Esophagus muscularis mucosa (tissue), 4 donors: ENCODE measurements around the gene MAEA. TPM values are rescaled to one million over a fixed set of nuclear protein-coding genes. Genes with fewer than 3 reads are reported as not detected.

Source experiments
- DNase-seq: peaks from one replicate; pipeline ENCODE4 v3.0.0-alpha.2; 2017; ENCODE audit errors: extremely low spot score
- H3K27ac ChIP-seq, 4 donors: fragments of 200-600 bp; sonication (generic); replicated peaks in 1 of 4; 1 replicate in 3 of 4; 2 replicates in 1 of 4; pipeline ENCODE4 v1.5.1; 2016 to 2019; ENCODE audit warnings: mild to moderate bottlenecking in 1 of 4
- H3K27me3 ChIP-seq, 4 donors: fragments of 200-600 bp; sonication (generic); one replicate each; pipeline versions ENCODE4 v1.5.1 to v1.6.0; 2016 to 2019
- H3K36me3 ChIP-seq, 4 donors: fragments of 200-600 bp; sonication (generic); one replicate each; pipeline ENCODE4 v1.5.1; 2016 to 2019
- H3K4me1 ChIP-seq, 4 donors: fragments of 200-600 bp; sonication (generic); one replicate each; pipeline ENCODE4 v1.5.1; 2016 to 2019
- H3K4me3 ChIP-seq, 4 donors: fragments of 200-600 bp; sonication (generic); 1 replicate in 2 of 4; 2 replicates in 2 of 4; pipeline ENCODE4 v1.5.1; 2016 to 2019; ENCODE audit warnings: mild to moderate bottlenecking in 4 of 4, moderate library complexity in 1 of 4
- H3K9me3 ChIP-seq, 4 donors: fragments of 200-600 bp; sonication (generic); 1 replicate in 3 of 4; 2 replicates in 1 of 4; pipeline ENCODE4 v1.5.1; 2016 to 2019
- EP300 ChIP-seq: sonication (generic); formaldehyde crosslinking; IDR thresholded peaks from one replicate; pipeline ENCODE4 v1.6.1; 2017; ENCODE audit warnings: antibody characterized with exemption
- POLR2A ChIP-seq: fragments of 450-650 bp; IDR thresholded peaks from one replicate; pipeline ENCODE4 v1.6.1; 2017; ENCODE audit warnings: antibody characterized with exemption, moderate library complexity, mild to moderate bottlenecking, low read depth
- POLR2AphosphoS5 ChIP-seq, 2 donors: sonication (generic); formaldehyde crosslinking; IDR thresholded peaks; one replicate each; pipeline ENCODE4 v1.6.1; 2017; ENCODE audit warnings: antibody characterized with exemption in 2 of 2
- WGBS: methylation state at CpG from one replicate; pipeline ENCODE4 v1.1.5; 2018; 5-methylcytosine and 5-hydroxymethylcytosine counted together
- intact Hi-C: fragments of 100-400 bp; cut with DNase I; formaldehyde crosslinking; loops from one replicate; pipeline ENCODE4 v1.15.1; 2023
- total RNA-seq, 4 donors: library from RNA; depleted of rRNA; stranded (reverse); fragments of >200 nt; gene quantifications; one replicate each; pipeline versions ENCODE4 v1.1.0 to v1.2.1, GENCODE V29; 2016
- TF ChIP-seq, protein P1 (sequence below), 3 experiments: fragments of 200-600 bp in 2 of 3; fragments of 450-650 bp in 1 of 3; sonication (generic) in 2 of 3; IDR thresholded peaks; one replicate each; pipeline ENCODE4 v1.5.1; 2017 to 2019; ENCODE audit warnings: antibody characterized with exemption in 3 of 3, mild to moderate bottlenecking in 2 of 3, moderate library complexity in 1 of 3

The MAEA gene
- total RNA-seq, 4 donors from 2014 or later = 54.5 to 63.1 (median 59.8) TPM

DNA sequence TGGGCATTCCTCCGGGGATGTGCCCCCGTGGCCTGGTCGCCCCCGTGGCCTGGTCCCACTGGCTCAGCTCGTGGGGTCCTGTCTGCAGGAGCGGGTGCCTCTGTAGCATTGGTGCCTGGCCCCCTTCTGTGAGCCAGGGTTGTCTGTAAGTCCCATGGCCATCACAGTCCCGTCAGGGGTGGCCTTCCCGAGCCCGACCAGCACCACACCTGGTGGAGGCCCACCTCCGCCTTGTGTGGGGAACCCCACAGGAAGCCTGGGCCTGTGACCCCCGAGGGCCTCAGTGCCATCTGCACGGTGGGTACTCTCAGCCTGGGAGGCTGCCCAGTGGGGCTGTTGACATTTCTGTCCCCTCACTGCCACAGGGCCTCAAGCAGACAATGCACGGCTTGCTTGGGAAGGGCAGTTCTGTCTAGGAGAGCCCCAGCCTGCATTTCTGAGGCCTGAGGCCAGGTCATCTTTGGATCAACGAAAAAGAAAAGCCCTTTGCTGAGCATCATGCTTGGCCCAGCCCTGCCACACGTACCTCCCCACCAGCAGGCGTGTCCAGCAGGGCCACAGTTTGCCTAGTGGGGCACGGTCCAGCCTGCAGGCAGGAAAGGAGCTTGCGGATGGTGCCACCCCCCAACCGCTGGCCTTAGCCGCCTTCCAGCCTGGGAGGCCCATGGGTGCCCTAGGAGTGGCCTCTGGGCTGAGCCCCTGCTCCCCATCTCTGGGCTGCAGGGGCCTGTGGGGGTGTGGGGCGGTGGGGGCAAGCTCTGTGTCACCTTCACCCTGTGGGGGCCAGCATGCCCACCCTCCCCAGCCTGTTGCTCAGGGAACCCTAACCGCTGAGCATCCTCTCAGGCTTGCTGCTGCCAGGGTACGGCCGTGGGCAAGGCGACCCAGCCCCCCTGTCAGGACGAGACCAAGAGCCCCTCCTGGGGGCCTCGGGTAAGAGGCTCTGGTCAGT, 93.4 kb downstream of the MAEA start:
- Histone ChIP-seq H3K9me3 (peaks cover 0 to 4% (median under 1%) of the 10 kb centered on the region in 4 donors), H3K27ac (no peak overlapping the region), H3K36me3 (peaks cover 24 to 90% (median 60%) of the 10 kb centered on the region in 4 donors), H3K4me3 (no peak overlapping the region), H3K27me3 (no peaks in the 10 kb centered on the region), H3K4me1 (no peaks in the 10 kb centered on the region)
- DNase-seq = no peak
- intact Hi-C loops = no loop called here
- WGBS = 96% methylated on average over 18 of the region's 27 CpGs
- TF ChIP-seq POLR2A = no peak
- no peak for TF ChIP-seq POLR2AphosphoS5 (IDR thresholded peaks at IDR 0.05)
- TF ChIP-seq, protein P1, sequence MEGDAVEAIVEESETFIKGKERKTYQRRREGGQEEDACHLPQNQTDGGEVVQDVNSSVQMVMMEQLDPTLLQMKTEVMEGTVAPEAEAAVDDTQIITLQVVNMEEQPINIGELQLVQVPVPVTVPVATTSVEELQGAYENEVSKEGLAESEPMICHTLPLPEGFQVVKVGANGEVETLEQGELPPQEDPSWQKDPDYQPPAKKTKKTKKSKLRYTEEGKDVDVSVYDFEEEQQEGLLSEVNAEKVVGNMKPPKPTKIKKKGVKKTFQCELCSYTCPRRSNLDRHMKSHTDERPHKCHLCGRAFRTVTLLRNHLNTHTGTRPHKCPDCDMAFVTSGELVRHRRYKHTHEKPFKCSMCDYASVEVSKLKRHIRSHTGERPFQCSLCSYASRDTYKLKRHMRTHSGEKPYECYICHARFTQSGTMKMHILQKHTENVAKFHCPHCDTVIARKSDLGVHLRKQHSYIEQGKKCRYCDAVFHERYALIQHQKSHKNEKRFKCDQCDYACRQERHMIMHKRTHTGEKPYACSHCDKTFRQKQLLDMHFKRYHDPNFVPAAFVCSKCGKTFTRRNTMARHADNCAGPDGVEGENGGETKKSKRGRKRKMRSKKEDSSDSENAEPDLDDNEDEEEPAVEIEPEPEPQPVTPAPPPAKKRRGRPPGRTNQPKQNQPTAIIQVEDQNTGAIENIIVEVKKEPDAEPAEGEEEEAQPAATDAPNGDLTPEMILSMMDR (IDR thresholded peaks at IDR 0.05) = no peak
- no peak for TF ChIP-seq EP300

DNA sequence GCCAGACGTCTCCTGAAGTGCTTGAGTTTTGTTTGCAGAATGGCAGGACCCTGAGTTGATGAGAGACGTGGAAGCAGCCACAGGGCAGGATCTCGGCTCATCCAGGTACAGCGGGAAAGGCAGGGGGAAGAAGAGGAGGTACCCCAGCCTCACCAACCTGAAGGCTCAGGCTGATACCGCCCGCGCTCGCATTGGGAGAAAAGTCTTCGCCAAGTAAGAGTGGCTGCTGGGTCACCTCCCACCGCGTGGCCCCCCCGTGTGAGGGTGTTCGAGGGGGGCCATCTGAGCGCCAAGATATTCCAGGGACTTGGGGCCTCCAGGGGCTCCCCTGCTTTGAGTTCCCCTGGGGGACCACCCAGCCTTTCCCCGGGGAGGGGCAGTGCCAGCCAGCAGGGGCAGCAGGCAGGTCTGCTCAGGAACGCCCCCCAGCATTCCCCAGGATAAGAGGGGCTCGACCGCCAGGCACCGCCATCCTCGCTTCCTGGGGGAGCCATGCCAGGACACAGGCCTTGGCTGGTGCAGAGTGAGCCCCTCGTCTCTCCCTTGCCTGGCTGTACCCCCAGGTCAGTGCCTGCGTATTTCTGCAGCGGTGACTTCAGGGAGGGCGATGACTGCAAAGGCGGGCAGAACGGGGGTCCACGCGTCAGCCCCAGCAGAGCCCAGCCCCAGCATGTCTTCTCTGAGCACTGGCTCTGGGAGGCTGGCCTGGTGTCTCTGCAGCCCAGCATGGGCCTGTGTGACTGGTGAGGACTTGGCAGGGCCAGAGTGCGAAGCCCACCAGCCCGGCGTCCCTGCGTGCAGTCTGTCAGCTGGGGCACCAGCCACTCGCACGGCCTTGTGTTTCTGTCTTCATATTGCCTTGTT, 94.3 kb downstream of the MAEA start:
- WGBS = 95% methylated on average over 34 of the region's 34 CpGs
- Histone ChIP-seq H3K36me3 (peaks cover 24 to 92% (median 58%) of the 10 kb centered on the region in 4 donors), H3K4me1 (no peaks in the 10 kb centered on the region), H3K27ac (no peak overlapping the region), H3K4me3 (no peak overlapping the region), H3K27me3 (no peaks in the 10 kb centered on the region), H3K9me3 (peaks cover 0 to 13% (median 10%) of the 10 kb centered on the region in 4 donors)
- TF ChIP-seq POLR2A (no peak), POLR2AphosphoS5 (IDR thresholded peaks at IDR 0.05) (no peak), EP300 (no peak)
- TF ChIP-seq, protein P1 (IDR thresholded peaks at IDR 0.05) = no peak
- no peak for DNase-seq
- intact Hi-C loops = no loop called here

DNA sequence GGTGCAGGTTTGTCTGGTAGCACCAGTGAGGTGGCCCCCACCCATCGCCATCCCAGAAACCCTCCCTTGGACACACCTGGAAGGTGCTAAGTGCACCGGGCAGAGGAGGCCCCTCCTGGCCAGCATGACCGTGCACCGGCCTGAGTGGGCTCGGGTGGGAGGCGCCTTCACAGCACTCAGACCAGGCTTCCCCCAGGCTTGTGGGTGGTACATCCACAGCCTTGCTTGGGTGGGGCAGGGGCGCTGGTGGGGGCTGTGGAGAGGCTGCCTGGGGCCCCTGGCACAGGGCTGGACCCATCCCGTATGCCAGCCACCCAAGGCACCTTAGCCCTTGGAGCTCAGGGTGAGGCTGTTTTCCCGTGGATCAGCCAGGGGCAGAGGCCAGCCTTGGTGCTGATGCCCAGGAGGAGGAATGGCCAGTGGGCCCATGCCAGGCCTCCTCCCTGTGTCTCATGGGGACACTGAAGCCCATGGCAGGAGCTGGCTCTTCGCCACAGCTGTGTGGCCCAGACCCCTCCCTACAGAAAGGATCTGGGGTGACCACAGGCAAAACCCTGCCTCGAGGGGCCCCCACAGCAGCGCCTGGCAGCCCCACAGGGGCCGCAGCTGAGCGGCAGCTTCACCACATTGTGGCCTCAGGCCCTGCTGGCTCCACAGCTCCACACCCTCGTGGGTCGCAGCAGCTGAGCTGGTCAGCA, 95.1 kb downstream of the MAEA start:
- H3K27me3 ChIP-seq = no peaks in the 10 kb centered on the region
- H3K27ac ChIP-seq = no peak overlapping the region
- peaks cover 0 to 16% (median 14%) of the 10 kb centered on the region in 4 donors for H3K9me3 ChIP-seq
- intact Hi-C loops = no loop called here
- no peaks in the 10 kb centered on the region for H3K4me1 ChIP-seq
- no peak for DNase-seq
- H3K4me3 ChIP-seq = no peak overlapping the region
- H3K36me3 ChIP-seq = peaks cover 24 to 94% (median 60%) of the 10 kb centered on the region in 4 donors
- WGBS = 100% methylated on average over 10 of the region's 16 CpGs
- no peak for TF ChIP-seq POLR2A
- no peak for TF ChIP-seq EP300
- TF ChIP-seq, protein P1 (IDR thresholded peaks at IDR 0.05) = no peak
- no peak for TF ChIP-seq POLR2AphosphoS5 (IDR thresholded peaks at IDR 0.05)
